Kidney epithelial cell (primary cell): ENCODE results near the gene MRPS6. TPM values are rescaled to one million over a fixed set of nuclear protein-coding genes. Genes with fewer than 3 reads are reported as not detected.
A peak's percentile ranks its signal among the peaks of the same experiment; 100 is the strongest.

ENCODE experiments used
- DNase-seq: peaks from one replicate; pipeline ENCODE4 v3.0.0-alpha.2; 2010; ENCODE audit warnings: low read depth
- H3K27me3 ChIP-seq: 2 replicates; pipeline ENCODE4 v1.6.0; 2011; ENCODE audit warnings: low read length; ENCODE audit not compliant: control insufficient read depth, insufficient read depth
- H3K36me3 ChIP-seq: 2 replicates; pipeline ENCODE4 v1.5.1; 2011; ENCODE audit warnings: low read length; ENCODE audit not compliant: control insufficient read depth, insufficient read depth
- H3K4me3 ChIP-seq: 2 replicates; pipeline ENCODE4 v1.5.1; 2011; ENCODE audit warnings: low read depth, mild to moderate bottlenecking, control low read depth, low read length
- total RNA-seq: library from RNA; depleted of rRNA; stranded (reverse); fragments of >200 nt; gene quantifications from 2 replicates; pipeline ENCODE4 v1.2.3, GENCODE V29; 2015
- TF ChIP-seq, protein P1 (sequence below): IDR thresholded peaks from 2 replicates; pipeline ENCODE4 v1.5.1; 2011; ENCODE audit warnings: mild to moderate bottlenecking, moderate library complexity, low read length, control low read depth, inconsistent platforms; ENCODE audit not compliant: insufficient read depth, poor library complexity, severe bottlenecking

Gene MRPS6
- total RNA-seq, 1 donor from 2014 or later = 32.8 TPM

DNA sequence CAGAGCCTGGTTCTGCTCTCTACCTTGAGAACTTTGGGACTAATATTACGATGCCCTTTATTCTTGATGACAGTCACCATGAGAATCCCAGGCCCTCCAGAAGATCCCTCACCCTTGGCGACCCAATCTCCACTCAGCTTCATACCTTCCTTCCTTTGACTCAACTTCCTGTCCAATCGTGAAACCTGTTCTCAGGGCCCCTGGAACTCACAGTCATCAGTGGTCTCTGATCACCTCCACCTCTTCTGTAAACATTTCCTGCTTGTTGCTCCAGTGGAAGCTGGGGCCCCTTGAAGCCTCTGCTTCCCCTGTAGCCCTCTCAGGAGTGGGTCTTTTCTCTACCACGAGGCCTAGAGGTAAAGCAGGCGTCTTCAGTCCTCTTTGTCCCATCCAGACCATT is 79.1 kb downstream of the MRPS6 start:
- Histone ChIP-seq H3K36me3 (no peaks in the 10 kb centered on the region), H3K27me3 (no peaks in the 10 kb centered on the region), H3K4me3 (no peak overlapping the region)
- TF ChIP-seq, protein P1, sequence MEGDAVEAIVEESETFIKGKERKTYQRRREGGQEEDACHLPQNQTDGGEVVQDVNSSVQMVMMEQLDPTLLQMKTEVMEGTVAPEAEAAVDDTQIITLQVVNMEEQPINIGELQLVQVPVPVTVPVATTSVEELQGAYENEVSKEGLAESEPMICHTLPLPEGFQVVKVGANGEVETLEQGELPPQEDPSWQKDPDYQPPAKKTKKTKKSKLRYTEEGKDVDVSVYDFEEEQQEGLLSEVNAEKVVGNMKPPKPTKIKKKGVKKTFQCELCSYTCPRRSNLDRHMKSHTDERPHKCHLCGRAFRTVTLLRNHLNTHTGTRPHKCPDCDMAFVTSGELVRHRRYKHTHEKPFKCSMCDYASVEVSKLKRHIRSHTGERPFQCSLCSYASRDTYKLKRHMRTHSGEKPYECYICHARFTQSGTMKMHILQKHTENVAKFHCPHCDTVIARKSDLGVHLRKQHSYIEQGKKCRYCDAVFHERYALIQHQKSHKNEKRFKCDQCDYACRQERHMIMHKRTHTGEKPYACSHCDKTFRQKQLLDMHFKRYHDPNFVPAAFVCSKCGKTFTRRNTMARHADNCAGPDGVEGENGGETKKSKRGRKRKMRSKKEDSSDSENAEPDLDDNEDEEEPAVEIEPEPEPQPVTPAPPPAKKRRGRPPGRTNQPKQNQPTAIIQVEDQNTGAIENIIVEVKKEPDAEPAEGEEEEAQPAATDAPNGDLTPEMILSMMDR = no peak
- no peak for DNase-seq

DNA sequence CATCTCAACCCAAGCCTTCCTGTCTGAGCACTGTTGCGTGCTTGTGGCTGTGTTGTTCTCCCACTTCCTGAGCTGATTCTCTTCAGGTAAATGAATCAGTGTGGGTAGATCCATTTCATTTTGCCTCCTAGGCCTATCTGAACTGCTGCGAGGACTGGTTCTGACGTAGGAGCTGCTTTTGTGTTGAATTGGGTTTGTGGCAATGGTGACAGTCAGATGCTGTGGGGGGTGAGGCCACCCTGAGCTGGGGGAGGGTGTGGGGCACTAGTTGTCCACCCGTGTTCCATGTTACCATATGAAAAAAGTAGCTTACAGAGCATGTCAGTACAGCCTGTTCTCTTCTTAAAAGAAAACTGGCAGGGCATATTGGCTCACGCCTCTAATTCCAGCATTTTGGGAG is 81.5 kb downstream of the MRPS6 start:
- no peaks in the 10 kb centered on the region for H3K27me3 ChIP-seq
- H3K36me3 ChIP-seq = no peaks in the 10 kb centered on the region
- TF ChIP-seq, protein P1 = no peak
- no peak for DNase-seq
- no peak overlapping the region for H3K4me3 ChIP-seq

DNA sequence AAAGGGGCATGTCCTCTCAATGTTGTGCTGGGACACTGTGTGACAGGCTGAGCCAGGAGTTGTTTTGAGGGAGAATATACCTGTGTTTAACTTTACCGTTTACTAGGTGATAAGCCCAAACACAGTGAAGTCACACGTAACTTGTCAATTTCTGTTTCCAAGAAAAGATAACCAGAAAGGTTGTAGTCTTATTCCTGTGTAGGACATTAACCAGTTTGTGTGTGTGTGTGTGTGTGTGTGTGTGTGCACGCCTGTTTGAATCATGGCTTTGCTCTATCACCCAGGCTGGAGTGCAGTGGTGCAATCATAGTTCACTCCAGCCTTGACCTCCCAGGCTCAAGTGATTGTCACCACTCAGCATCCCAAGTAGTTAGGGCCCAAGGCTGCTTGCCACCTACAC is 83.6 kb downstream of the MRPS6 start:
- H3K27me3 ChIP-seq = no peaks in the 10 kb centered on the region
- no peak overlapping the region for H3K4me3 ChIP-seq
- DNase-seq = no peak
- TF ChIP-seq, protein P1 = no peak
- no peaks in the 10 kb centered on the region for H3K36me3 ChIP-seq

DNA sequence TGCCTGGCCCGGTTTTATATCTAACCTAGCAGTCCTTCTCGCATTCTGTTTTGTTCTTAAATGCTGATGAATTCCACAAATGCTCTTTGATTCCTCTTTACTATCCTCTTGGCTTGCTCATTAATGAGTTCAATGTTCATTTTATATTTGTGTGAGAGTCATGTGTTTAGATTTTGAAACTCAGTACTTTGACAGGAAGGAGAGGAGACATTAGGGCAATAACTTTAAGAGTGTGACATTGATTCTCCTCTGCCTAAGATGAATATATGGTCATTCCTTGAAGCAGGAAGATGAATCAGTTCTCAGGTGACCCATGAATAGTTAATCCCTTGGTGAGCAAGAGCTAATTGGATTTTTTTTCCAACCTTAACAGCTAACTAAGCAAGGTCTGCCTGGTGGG is 84.1 kb downstream of the MRPS6 start:
- Histone ChIP-seq H3K4me3 (no peak overlapping the region), H3K36me3 (no peaks in the 10 kb centered on the region), H3K27me3 (no peaks in the 10 kb centered on the region)
- DNase-seq = peak; percentile 42
- TF ChIP-seq, protein P1 = no peak

DNA sequence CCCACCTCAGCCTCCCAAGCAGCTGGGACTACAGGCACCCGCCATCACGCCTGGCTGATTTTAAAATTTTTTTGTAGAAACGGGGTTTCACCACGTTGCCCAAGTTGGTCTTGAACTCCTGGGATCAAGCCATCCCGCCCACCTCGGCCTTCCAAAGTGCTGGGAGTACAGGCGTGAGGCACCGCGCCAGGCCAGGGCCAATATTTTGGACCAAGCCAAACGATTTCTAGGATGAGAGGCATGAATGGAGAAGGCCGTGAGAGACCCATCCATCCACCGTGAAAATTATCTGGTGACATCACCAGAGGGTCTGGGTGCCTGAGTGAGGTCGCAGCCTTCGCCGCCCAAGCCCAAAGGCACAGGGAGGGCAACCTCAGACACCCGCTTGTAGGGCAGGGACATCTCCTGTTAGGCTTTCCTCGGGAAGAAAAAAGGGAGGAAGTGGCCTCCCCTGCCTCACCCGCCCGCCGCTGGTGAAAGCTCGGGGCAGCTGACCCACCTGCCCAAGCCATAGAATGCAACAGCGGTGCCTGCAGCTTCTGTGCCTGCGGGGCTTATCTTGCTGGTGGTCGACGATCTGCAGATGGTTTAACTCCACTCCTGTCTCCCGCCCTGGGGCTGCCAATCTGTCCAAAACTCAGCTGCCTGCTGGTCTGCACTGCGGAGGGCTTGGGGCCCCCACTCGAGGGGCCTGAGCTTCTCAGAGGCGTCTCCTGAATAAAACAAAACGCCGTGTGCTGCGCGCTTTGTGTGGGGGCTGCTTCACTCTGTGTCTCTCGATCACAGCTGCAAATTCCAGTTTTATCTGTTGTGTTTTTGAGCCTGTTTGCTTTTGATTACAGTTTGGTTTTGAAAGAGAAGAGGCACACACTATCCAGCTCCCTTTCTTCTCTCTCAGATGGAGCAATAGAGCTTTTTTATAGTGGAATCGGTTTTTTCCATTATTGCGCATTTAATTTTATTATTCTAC is 85.8 kb downstream of the MRPS6 start:
- no peaks in the 10 kb centered on the region for H3K36me3 ChIP-seq
- no peaks in the 10 kb centered on the region for H3K27me3 ChIP-seq
- TF ChIP-seq, protein P1 = no peak
- H3K4me3 ChIP-seq = no peak overlapping the region
- DNase-seq = no peak
